Measurements from ENCODE around the gene HOXC13. TPM values are rescaled to one million over a fixed set of nuclear protein-coding genes. Genes with fewer than 3 reads are reported as not detected.

Gene HOXC13
- total and polyA plus RNA-seq, 2 donors (not counting 1 experiment from before 2014, with no cell fraction given) = not detected

GRCh38 chr12:53947743-53948142 is 9.1 kb downstream of the HOXC13 start:
- H4K20me1 ChIP-seq (ENCODE audit: control insufficient read depth, extremely low read depth, insufficient read depth, low read length) = peaks cover 2% of the 10 kb centered on the region
- no peaks in the 10 kb centered on the region for H3K79me2 ChIP-seq (ENCODE audit: control insufficient read depth, insufficient read depth, low read length)
- no peaks in the 10 kb centered on the region for H3K9me3 ChIP-seq (ENCODE audit: control insufficient read depth, insufficient read depth, low read depth, low read length)
- TF ChIP-seq CTCF (conservative IDR thresholded peaks at IDR 0.05 in 1 of 2, IDR thresholded peaks at IDR 0.05 in 1 of 2; ENCODE audit: low read depth in 1 of 2, low read length in 2 of 2) = no peak
- TF ChIP-seq EZH2 (IDR thresholded peaks at IDR 0.05; ENCODE audit: low read length, missing control alignments) = no peak
- no peak overlapping the region for H3K4me3 ChIP-seq (replicated peaks in 1 of 4; ENCODE audit: control extremely low read depth in 1 of 4, insufficient read depth in 1 of 4, low read depth in 3 of 4, low read length in 4 of 4)
- H3K36me3 ChIP-seq (ENCODE audit: control insufficient read depth, insufficient read depth, low read length) = no peaks in the 10 kb centered on the region
- no peaks in the 10 kb centered on the region for H3K4me1 ChIP-seq (ENCODE audit: control insufficient read depth, extremely low read depth, insufficient read depth, low read length)
- no peak for DNase-seq (ENCODE audit: low read depth in 2 of 2)
- H3K27me3 ChIP-seq (ENCODE audit: control insufficient read depth, insufficient read depth, low read length) = peaks cover 91% of the 10 kb centered on the region
- no peak overlapping the region for H3K9ac ChIP-seq (ENCODE audit: insufficient read depth, low read length)
- no peak overlapping the region for H3K4me2 ChIP-seq (ENCODE audit: extremely low read depth, insufficient read depth, low read length)
- no peak overlapping the region for H2AFZ ChIP-seq (ENCODE audit: low read length)
- no peak overlapping the region for H3K27ac ChIP-seq (ENCODE audit: insufficient read depth, low read length)

GRCh38 chr12:53948650-53949593 is 10.3 kb downstream of the HOXC13 start:
- no peak overlapping the region for H3K9ac ChIP-seq (ENCODE audit: insufficient read depth, low read length)
- no peak overlapping the region for H3K27ac ChIP-seq (ENCODE audit: insufficient read depth, low read length)
- H3K4me3 ChIP-seq (replicated peaks in 1 of 4; ENCODE audit: control extremely low read depth in 1 of 4, insufficient read depth in 1 of 4, low read depth in 3 of 4, low read length in 4 of 4) = no peak overlapping the region
- H3K4me2 ChIP-seq (ENCODE audit: extremely low read depth, insufficient read depth, low read length) = no peak overlapping the region
- H3K9me3 ChIP-seq (ENCODE audit: control insufficient read depth, insufficient read depth, low read depth, low read length) = no peaks in the 10 kb centered on the region
- H2AFZ ChIP-seq (ENCODE audit: low read length) = no peak overlapping the region
- peaks cover 91% of the 10 kb centered on the region for H3K27me3 ChIP-seq (ENCODE audit: control insufficient read depth, insufficient read depth, low read length)
- no peaks in the 10 kb centered on the region for H3K36me3 ChIP-seq (ENCODE audit: control insufficient read depth, insufficient read depth, low read length)
- DNase-seq (ENCODE audit: low read depth in 2 of 2) = no peak
- no peaks in the 10 kb centered on the region for H3K4me1 ChIP-seq (ENCODE audit: control insufficient read depth, extremely low read depth, insufficient read depth, low read length)
- TF ChIP-seq EZH2 (IDR thresholded peaks at IDR 0.05; ENCODE audit: low read length, missing control alignments) = no peak
- peaks cover 2% of the 10 kb centered on the region for H4K20me1 ChIP-seq (ENCODE audit: control insufficient read depth, extremely low read depth, insufficient read depth, low read length)
- no peaks in the 10 kb centered on the region for H3K79me2 ChIP-seq (ENCODE audit: control insufficient read depth, insufficient read depth, low read length)

- Histone ChIP-seq H2AFZ (ENCODE audit: low read length) (no peak overlapping the region), H3K27ac (ENCODE audit: insufficient read depth, low read length) (no peak overlapping the region), H3K36me3 (ENCODE audit: control insufficient read depth, insufficient read depth, low read length) (no peaks in the 10 kb centered on the region), H3K4me3 (replicated peaks in 1 of 4; ENCODE audit: control extremely low read depth in 1 of 4, insufficient read depth in 1 of 4, low read depth in 3 of 4, low read length in 4 of 4) (no peak overlapping the region), H3K9ac (ENCODE audit: insufficient read depth, low read length) (no peak overlapping the region), H3K4me1 (ENCODE audit: control insufficient read depth, extremely low read depth, insufficient read depth, low read length) (no peaks in the 10 kb centered on the region), H4K20me1 (ENCODE audit: control insufficient read depth, extremely low read depth, insufficient read depth, low read length) (peaks cover 2% of the 10 kb centered on the region), H3K27me3 (ENCODE audit: control insufficient read depth, insufficient read depth, low read length) (peaks cover 91% of the 10 kb centered on the region), H3K9me3 (ENCODE audit: control insufficient read depth, insufficient read depth, low read depth, low read length) (no peaks in the 10 kb centered on the region), H3K4me2 (ENCODE audit: extremely low read depth, insufficient read depth, low read length) (no peak overlapping the region), H3K79me2 (ENCODE audit: control insufficient read depth, insufficient read depth, low read length) (no peaks in the 10 kb centered on the region)
- TF ChIP-seq CTCF (conservative IDR thresholded peaks at IDR 0.05 in 1 of 2, IDR thresholded peaks at IDR 0.05 in 1 of 2; ENCODE audit: low read depth in 1 of 2, low read length in 2 of 2) = no peak
- no peak for TF ChIP-seq EZH2 (IDR thresholded peaks at IDR 0.05; ENCODE audit: low read length, missing control alignments)
- no peak for DNase-seq (ENCODE audit: low read depth in 2 of 2)
Observed at GRCh38 chr12:53949631-53950436, 11.2 kb downstream of the HOXC13 start.

Measured in fibroblast of lung (primary cell).